GM21390 (cell line): ENCODE data around the gene EIF4G1.

Experiments used
- ATAC-seq: cut with Tn5 transposase; IDR thresholded peaks from one replicate; pipeline ENCODE4 v1.9.1; 2021; ENCODE audit not compliant: unreplicated experiment

EIF4G1 gene

DNA sequence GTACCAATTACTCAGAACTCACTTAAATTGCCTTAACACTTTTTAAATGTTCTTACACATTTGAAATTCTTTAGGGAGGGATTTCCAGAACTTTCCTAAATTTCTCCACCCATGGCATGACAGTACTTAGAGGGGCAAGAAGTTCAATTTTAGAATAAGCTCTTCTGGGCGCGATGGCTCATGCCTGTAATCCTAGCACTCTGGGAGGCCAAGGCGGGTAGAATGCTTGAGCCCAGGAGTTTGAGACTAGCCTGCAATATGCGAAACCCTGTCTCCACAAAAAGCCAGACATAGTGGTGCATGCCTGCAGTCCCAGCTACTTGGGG, 33.6 kb downstream of the EIF4G1 start:
- no peak for ATAC-seq

DNA sequence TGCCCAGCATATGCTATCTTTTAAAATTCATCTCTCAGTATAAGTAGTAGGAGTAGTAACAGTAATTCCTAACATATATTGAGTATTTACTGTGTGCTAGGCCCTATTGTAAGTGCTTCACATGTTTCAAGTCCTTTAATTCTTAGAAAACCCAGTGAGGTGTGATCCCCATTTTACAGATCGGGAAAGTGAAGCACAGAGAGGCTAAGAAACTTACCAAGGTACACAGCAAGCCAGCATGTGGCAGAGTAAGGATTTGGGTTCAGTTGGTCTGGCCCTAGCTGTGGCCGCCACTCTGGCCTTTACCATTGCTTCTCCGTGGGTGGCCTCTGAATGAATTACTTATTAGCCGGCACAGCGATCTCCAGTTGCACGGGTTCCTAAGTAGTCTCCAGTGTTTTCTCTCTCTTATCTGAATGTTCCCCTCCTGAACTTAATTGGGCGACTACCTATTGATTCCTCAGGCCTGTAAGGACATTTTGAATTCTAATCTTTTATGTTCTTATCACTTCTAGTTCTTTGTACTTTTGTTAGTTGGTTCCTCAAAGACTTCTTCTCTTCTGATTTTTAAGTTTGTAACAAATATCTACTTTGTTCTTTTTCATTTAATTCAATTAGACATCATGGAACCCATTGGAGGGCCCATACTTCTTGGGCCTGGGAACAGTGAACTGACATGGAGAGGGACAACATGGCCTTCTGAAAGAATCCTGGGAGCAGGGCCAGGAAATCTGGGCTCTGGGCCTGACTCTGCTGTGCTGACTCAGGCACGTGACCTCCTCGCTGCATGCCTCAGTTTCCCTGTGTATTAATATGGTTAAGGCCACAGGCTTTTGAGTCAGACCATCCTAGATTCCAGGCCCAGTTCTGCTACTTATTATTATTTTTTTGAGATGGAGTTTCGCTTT, 35.4 kb downstream of the EIF4G1 start:
- no peak for ATAC-seq

DNA sequence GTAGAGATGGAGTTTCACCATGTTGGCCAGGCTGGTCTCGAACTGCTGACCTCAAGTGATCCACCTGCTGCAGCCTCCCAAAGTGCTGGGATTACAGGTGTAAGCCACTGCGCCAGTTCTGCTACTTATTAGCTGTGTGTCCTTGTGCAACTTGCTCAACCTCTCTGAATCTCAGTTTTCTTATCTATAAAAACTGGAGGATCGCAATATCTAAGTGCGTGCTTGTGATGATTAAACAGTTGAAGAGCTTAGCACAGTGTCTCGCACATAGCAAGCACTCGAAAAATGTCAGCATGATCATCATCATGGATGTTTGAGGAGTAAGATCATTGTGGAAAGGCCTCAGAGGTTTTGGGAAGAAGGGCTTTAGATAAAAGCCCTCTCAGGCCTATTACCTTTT, 36.2 kb downstream of the EIF4G1 start:
- ATAC-seq, result no peak

DNA sequence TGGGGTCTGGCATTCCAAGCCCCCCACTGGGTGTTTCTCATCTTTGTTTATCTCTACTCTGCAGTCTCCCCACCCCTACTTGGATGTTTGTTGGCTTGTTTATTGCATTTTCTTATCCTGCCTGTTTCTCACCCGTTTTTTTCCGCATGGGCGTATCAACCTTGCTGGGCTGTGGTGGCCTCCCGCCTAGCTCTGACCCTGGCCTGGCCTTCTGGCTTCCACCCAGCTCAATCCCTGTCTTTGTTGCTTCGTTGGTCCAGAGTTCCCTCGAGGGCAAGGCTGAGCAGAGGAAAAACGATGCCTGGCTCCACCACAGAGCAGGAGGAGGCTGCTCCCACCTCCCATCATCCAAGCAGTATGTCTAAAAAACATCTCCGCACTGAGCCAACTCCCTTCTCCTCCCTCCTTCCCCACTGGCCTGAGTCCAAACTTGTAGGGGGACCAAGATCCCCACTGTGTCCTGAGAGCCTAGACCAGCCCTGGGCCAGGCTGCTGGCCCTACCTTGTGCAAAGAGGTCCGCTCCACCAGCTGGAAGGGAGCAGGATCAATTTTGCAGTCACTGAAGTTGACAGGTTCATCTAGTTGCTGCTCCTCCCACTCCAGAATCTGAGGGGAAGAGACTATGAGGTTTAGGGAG, 37.2 kb downstream of the EIF4G1 start:
- no peak for ATAC-seq

DNA sequence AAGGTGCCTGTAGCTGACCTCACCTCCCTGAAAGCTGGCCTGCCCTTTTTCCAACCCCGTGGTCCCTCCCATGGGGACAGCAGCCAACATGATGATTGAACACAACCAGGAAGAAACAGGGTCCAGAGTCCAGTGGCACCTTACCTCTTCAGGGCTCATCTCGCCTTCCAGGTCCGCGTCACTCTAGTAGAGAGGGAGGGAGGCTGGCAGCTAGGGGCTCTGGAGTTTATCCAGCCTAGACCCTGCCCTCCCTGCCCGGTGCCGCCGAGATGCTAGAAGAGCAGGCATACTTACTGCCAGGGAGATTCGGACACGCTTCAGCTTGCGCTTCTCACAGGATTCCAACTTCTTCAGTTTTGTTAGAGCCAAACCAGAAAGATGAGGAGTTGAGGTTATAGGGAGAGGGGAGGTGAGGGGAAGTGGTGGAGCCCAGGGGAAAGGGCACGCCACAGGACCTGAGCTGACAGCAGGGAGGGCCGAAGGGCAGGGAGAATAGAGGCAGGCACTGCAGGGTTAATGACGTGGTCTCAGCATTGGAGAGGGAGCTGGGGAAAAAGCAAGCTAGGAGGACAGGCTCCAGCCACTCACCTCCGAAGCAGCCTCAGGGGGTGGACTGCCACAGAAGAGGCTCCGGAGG, 37.9 kb downstream of the EIF4G1 start:
- no peak for ATAC-seq

DNA sequence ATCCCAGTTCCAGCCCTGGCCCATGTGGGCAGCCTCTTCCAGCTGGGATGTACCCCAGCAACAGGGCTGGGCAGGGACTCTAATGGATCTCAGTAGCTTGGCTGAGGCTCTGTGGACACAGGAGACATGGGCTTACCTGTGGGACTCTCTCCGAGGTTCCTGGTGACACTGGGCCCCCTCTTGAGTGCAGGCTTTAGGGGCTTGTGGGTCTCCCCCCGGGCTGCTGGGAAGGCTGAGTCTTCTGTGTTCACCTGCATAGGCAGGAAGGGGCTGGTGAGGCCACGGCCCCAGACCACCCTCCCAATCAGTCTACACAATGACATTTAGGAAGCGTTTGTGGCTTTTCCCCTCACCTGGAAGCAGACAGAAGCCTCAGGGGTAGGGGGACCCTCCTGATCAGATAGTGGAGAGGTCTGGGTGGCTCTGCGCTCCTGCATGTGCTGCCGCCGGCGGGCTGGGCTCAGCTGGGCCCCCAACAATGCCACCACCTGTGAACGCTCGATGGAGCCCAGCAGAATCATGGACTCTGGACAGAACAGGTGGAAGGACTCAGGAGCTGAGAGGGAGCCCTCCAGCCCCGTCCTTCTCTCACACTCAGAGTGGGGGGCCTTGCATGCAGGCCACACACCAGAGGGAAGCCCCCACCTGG, 38.6 kb downstream of the EIF4G1 start:
- no peak for ATAC-seq

DNA sequence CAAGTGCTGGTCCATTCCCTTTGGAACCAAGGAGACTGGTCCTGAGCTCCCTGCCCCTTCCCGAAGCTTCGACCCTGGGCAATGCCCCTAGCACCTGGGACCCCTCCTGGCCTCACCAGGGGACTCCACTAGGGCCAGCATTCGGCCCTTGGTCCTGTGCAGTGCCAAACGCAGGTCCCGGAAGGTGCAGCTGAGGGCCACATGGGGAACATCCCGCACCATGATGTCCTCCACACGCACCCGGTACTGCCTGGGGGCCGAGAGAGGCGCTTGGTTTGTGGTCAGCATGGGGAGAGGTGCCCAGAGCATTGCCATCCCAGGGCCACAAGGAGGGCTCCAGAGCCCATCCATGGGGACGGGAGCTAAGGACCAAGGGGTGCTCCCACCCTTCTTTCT, 39.1 kb downstream of the EIF4G1 start:
- ATAC-seq, result no peak

DNA sequence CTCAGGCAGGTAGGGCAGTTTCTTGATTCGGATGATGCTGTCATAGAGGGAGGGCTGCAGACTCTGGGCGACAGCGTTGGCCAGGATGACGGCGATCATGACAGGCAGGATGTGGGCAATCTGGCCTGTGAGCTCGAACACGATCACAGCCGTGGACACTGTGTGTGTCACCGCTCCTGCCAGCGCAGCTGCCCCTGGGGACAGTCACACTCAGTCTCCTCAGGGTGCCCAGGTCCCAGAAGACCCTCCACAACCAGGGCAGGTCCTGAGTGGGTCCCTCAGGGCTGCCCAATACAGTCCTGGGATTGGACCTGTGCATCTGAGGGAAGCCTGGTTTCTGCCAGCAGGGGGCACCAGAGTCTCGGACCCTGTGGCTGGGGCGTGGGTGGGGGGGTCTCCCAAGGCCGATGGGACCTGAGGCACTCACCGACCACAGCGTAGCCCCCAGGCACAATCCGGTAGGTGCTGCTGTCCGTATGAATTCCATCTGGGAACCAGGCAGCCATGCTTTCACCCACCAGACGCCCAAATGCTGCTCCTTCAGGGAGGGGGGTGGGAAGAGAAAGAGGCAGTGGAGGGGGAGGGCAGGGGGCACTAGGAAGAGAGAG, 39.8 kb downstream of the EIF4G1 start:
- no peak for ATAC-seq

DNA sequence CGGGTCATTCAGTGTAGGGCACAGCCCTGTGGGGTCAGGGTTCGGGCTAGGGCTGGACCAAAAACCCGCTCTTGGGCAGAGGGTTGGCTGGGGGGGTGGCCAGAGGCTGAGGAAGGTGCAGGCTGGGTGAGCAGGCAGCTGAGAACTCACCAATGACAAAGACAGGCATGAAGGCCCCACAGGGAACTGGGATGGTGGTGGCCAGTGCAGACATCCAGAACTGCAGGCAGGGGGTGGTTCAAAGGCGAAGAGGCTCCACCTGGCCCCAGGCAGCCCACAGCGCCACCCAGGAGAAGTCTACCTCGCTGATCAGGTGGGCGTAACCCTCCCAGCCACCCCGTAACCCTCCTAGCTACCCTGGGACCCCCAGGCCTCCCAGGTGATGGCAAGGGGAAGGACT, 40.3 kb downstream of the EIF4G1 start:
- no peak for ATAC-seq

DNA sequence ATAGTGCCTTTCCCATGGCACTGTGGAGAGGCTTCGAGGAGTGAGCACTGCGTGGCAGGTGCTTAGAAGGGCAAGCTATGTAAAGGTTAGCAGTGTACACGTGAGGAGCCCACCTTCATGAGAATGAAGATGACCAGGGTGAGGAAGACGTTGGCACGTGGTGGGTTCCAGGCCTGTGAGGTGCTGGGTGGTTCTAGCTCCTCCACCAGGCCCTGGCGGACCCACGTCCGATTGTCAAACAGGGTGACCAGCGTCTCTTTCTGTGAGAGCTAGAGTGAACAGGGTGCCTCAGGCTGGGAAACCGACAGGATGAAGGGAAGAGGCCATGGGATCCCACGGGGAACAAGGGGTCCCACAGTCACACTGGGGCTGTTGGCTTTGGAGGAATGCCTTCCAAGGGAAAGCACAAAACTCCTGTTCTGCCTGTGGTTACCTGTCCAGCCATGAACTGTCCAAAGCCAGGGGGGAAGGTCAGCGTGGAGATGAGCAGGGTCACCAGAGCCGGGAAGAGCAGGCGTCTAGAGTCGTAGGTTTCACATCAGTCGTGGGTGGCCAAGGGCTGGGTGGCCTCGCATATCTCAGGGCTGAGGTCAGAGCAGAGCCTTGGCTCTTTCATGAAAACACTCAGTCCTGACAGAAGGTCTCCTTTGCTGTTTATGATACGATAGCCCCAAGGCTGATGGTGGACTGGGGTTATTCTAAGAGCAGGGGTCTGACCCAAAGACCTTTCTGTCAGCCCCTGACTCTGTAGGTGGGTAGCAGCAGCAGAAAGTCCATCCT, 41.0 kb downstream of the EIF4G1 start:
- no peak for ATAC-seq

DNA sequence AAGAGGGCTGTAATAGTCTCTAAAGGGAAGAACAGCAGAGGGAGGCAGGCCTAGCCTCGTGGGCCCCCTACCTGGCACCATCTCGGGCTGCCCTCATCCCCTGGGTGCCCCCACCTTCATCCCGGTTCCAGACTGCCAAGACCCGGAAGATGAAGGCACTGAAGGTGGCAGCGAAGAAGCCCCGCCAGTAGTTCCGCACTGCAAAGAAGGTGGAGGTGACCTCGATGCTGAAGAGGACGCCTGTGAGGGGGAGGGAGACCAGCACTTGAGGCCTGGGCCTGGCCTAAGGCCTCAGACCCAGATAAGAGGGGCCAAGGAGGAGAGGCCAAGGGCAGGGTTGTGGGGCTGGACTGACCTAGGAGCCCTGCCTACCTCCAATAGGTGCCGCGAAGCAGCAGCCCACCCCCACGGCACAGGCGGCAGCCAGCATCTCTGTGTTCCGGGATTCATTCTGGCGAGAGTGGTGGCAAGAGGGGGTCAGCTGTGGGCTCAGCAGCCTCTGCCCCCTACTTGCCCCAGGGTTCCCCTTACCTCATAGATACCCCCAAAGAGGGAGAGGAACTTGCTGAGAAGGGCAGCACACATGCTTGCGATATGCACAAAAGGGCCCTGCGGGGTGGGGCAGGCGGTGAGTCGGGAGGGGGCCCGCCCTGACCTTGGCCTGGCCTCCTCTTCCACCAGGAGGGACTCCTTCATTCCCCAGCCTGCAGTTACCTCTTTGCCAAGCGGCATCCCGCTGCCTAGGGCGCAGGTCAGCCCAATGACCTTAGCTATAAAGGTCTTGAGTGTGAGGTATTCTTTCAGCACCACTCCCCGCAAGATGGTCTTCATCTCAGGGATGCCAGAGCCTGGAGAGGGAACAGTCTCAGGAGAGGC, 43.1 kb downstream of the EIF4G1 start:
- ATAC-seq, result no peak

DNA sequence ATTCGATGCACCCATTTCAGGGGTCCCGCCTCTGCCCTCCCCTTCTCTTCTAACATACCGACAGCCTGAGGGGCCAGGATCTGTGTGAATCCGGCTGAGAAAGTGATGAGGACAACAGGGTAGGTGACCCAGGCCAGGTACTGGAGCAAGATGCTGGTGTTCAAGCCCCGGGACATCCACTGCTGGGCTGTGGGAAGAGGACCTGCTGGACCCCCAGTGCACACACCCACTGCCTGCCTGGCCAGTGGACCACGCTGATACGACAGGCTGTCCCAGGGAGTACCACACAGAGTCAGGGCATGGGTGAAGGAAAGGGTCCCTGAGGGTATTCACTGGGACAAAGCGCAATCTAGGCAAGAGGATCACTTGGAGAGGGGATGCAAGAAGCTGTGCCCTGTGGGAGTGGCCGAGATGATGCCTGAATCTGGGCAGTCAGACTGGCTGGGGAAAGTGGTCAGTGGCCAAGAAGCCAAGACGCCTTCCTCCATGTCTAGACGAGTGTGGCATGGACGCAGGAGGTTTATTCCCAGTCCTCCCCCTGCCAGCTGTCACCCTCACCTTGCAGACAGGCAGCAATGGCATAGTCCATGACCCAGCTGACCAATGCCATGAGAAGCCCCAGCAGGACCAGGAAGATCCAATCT, 43.8 kb downstream of the EIF4G1 start:
- ATAC-seq, result no peak

DNA sequence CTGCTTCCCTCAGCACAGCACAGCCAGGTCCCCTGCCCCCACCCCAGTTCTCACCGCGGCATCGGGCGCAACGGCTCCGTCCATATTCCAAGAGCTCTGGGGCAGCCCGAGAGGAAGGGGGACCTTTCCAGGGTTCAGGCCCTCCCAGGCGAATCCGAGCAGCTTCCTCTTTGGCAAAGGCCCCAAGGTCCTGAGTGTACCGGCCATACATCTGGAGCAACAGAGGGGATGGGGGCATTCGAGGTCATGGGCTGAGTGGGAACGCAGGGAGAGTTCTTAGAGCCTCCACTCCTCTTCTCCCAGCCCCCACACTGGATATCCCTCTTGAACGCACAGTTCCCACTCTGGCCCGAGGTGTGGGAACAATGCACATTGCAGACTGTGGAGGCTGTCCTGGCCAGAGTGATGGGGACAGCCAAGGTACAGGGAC, 44.5 kb downstream of the EIF4G1 start:
- no peak for ATAC-seq

DNA sequence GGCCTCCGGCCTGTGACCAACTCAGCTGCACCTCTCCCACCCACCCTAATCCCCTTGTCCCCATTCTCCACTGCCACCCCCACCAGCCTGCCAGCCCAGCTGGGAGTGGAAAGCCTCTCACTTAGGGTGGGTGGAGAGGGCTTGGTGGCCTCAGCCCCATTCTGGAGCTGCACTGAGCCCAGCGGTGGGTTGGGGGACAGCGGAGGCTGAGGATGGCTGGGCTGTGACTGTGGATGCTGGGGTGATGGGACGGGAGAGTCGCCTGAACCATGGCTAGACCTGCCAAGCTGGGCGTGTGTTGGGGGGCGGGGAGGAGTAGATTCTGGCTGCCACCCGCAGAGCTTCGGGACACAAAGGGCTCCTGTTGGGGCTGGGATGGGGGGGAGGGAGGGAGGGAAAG, 45.2 kb downstream of the EIF4G1 start:
- ATAC-seq, result no peak

DNA sequence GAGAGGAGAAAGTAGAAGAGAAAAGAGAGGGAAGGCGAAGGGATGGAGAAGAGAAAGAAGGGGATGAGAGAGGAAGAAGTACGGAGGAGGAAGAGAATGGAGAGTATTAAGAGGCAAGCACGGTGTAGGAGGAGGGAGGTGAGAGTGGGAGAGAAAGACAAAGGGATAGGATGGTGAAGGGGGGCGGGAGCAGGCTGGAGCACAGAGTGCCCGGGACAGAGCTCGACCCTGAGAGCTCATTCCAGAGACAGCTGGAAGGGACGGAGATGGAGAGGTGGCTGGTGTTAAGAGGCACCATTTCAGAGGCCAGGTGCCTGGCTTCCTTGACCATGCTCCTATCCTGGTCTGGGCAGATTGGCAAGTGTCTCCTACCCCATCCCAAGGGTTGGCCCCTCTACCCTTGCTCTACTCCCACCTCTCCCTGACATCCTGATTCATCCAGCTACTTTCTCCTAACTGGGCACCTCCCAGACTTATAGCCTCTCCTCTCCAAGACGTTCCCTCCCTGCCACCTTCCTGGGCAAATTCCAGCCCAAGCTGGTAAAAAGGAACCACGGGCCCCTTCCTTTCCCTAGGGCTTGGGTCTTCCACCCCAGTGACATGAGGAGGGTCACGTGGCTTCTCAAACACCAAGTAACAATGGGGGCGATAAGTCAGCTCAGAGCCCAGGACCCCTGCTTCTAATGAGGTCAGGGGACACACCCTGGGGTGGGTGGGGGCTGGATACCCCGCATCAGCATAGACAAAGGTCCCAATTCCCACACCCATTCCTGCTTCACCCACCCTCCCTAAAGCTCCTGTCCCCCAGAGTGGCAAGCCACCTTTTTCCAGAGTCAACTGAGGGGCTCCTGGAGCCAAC, 45.9 kb downstream of the EIF4G1 start:
- ATAC-seq, result no peak

DNA sequence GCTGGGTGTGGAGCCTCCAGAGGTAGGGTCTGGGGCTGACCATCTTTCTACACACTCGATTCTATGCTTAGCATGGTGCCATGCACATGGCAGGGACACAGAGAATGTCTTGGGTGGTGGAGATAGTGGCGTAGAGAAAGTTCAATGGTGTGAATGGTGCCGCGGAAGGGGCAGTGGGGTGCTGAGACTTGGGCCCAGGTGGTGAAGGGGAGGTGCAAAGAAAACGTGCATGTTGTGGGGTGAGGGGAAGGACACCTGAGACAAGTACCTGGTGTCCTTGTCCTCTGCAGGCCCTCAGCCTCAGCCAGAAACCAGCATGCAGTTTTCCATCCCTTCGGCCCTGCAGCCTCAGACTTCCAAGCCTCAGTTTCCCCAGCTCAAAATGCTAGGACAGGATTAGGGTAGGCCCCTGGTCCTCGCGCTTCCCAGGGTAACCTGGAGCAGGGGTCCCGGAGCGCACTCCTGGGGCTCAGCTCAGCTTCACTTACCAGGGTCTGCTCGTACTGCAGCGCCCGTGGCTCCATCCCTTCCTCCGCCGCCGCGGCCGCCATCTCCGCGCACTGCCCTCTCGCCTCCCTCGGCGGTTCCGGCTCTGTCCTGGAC, 46.6 kb downstream of the EIF4G1 start:
- peak; percentile 4 for ATAC-seq

DNA sequence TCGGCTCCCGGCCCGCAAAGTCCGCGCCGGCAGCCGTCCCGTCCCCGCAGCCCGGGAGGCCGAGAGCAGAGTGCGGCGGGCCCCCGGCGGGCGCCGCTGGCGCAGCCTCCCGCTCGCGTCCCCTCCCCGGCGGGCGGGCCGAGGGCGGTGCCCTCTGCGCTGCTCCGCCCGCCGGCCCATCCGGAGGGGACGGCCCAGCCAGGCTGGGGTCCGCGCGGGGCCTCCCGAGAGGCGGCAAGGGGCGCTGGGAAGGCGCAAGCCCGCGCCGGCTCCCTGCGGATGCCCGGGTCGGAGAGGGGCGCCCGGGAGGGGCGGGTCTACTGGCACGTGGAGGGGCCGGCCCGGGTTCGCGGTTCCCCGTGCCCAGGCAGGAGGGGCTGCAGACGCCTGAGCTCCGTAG, 47.1 kb downstream of the EIF4G1 start, which contains the start of the genes CLCN2 and POLR2H:
TSS of gene CLCN2 (minus strand) at position 74 of the 400 bp plus-strand sequence. CDS start 126 bp downstream, outside the sequence.
TSS of gene POLR2H (plus strand) at position 179 of the 400 bp plus-strand sequence. CDS start 1,783 bp downstream, outside the sequence.
- ATAC-seq, result peak; percentile 40
